Endothelial cell of umbilical vein (primary cell): ENCODE measurements around the gene GRID1. TPM values are rescaled to one million over a fixed set of nuclear protein-coding genes. Genes with fewer than 3 reads are reported as not detected.

ENCODE experiments used
- BruUV-seq: library from RNA; stranded (reverse); fragments of 400-500 nt; replicated peaks from 2 replicates; lab custom pipeline; 2021; lab: Mats Ljungman, UMichigan
- CTCF ChIA-PET: fragments of 300-600, 350-600 bp; sonication (Branson Sonifier 250); formaldehyde crosslinking; loops from one replicate; lab custom pipeline; 2021; ENCODE audit warnings: antibody characterized with exemption, inconsistent platforms; lab: Charles Lee
- POLR2A ChIA-PET: fragments of 300-600, 350-600 bp; sonication (Branson Sonifier 250); formaldehyde crosslinking; loops from one replicate; lab custom pipeline; 2021; ENCODE audit warnings: antibody characterized with exemption, inconsistent platforms; lab: Charles Lee
- DNase-seq: peaks from one replicate; pipeline ENCODE4 v3.0.0-alpha.2; 2011; ENCODE audit warnings: low read depth, low spot score
- FAIRE-seq: peaks from 2 replicates; lab custom pipeline; 2011; peaks lifted over from hg19 to GRCh38; lab: Jason Lieb, UNC
- H2AFZ ChIP-seq: 2 replicates; pipeline ENCODE4 v1.6.0; 2012; ENCODE audit warnings: low read depth, low read length, control low read depth, inconsistent platforms
- H3K27ac ChIP-seq: 2 replicates; pipeline ENCODE4 v1.5.1; 2011; ENCODE audit warnings: low read depth, mild to moderate bottlenecking, control low read depth, low read length, moderate library complexity; ENCODE audit not compliant: insufficient read depth
- H3K27me3 ChIP-seq, 2 experiments: 2 replicates each; pipeline versions ENCODE4 v1.6.0 to v1.6.1; 2011; ENCODE audit warnings: low read length in 2 of 2, mixed read lengths in 1 of 2; ENCODE audit not compliant: control insufficient read depth in 2 of 2, insufficient read depth in 2 of 2
- H3K36me3 ChIP-seq, 2 experiments: 2 replicates in 1 of 2; 3 replicates in 1 of 2; pipeline ENCODE4 v1.5.1; 2011; ENCODE audit warnings: low read length in 2 of 2, mild to moderate bottlenecking in 1 of 2, moderate library complexity in 1 of 2; ENCODE audit not compliant: control insufficient read depth in 2 of 2, insufficient read depth in 2 of 2; ENCODE audit errors: extremely low read depth in 1 of 2
- H3K4me1 ChIP-seq: 3 replicates; pipeline ENCODE4 v1.5.1; 2011; ENCODE audit warnings: mild to moderate bottlenecking, low read length; ENCODE audit not compliant: control insufficient read depth, insufficient read depth; ENCODE audit errors: extremely low read depth
- H3K4me2 ChIP-seq: 2 replicates; pipeline ENCODE4 v1.6.1; 2011; ENCODE audit warnings: low read length, control low read depth, mixed read lengths; ENCODE audit not compliant: insufficient read depth
- H3K4me3 ChIP-seq, 3 experiments: fragments of 200-600 bp in 1 of 3; sonication (generic), shearing (Covaris generic) in 1 of 3; replicated peaks in 1 of 3; 2 replicates each; pipeline ENCODE4 v1.5.1; 2011 to 2016; ENCODE audit warnings: control low read depth in 3 of 3, low read length in 3 of 3, mild to moderate bottlenecking in 2 of 3, inconsistent platforms in 1 of 3, low read depth in 1 of 3, moderate library complexity in 1 of 3; ENCODE audit not compliant: insufficient read depth in 1 of 3
- H3K79me2 ChIP-seq: 2 replicates; pipeline ENCODE4 v1.6.0; 2012; ENCODE audit warnings: low read length, inconsistent platforms; ENCODE audit not compliant: control insufficient read depth, insufficient read depth
- H3K9ac ChIP-seq: replicated peaks from 2 replicates; pipeline ENCODE3; 2011; ENCODE audit warnings: low read length, control low read depth; ENCODE audit not compliant: insufficient read depth; ENCODE audit errors: extremely low read depth
- H3K9me1 ChIP-seq: replicated peaks from 3 replicates; pipeline ENCODE4 v1.6.0; 2011; ENCODE audit warnings: mild to moderate bottlenecking, low read length; ENCODE audit not compliant: control insufficient read depth, insufficient read depth; ENCODE audit errors: extremely low read depth
- H3K9me3 ChIP-seq: replicated peaks from 2 replicates; pipeline ENCODE4 v1.5.1; 2012; ENCODE audit warnings: low read length, inconsistent platforms; ENCODE audit not compliant: control insufficient read depth, insufficient read depth
- H4K20me1 ChIP-seq: replicated peaks from 2 replicates; pipeline ENCODE3; 2011; ENCODE audit warnings: mild to moderate bottlenecking, low read length; ENCODE audit not compliant: control insufficient read depth, insufficient read depth; ENCODE audit errors: extremely low read depth
- CTCF ChIP-seq, 2 donors: IDR thresholded peaks; 1 replicate in 1 of 2; 2 replicates in 1 of 2; pipeline ENCODE4 v1.5.1; 2011; ENCODE audit warnings: low read length in 2 of 2, mild to moderate bottlenecking in 2 of 2, moderate library complexity in 2 of 2, control low read depth in 1 of 2, inconsistent platforms in 1 of 2, low read depth in 1 of 2; ENCODE audit not compliant: insufficient read depth in 1 of 2; ENCODE audit errors: extremely low read depth in 1 of 2
- EZH2 ChIP-seq: IDR thresholded peaks from 2 replicates; pipeline ENCODE4 v1.6.1; 2012; ENCODE audit warnings: borderline replicate concordance, low read depth, mild to moderate bottlenecking, moderate library complexity, low read length, inconsistent platforms; ENCODE audit not compliant: severe bottlenecking
- FOS ChIP-seq: IDR thresholded peaks from 2 replicates; pipeline ENCODE4 v1.6.1; 2011; ENCODE audit warnings: mild to moderate bottlenecking, low read length, moderate library complexity, borderline replicate concordance; ENCODE audit not compliant: insufficient read depth
- GATA2 ChIP-seq: IDR thresholded peaks from 2 replicates; pipeline ENCODE4 v1.7.0; 2011; ENCODE audit warnings: low read depth, mild to moderate bottlenecking, moderate library complexity, mixed read lengths, low read length; ENCODE audit not compliant: insufficient read length, insufficient read depth
- JUN ChIP-seq: IDR thresholded peaks from 2 replicates; pipeline ENCODE4 v1.6.1; 2011; ENCODE audit warnings: borderline replicate concordance, low read depth; ENCODE audit not compliant: insufficient read length, insufficient read depth
- MAX ChIP-seq: IDR thresholded peaks from 2 replicates; pipeline ENCODE4 v1.6.1; 2011; ENCODE audit not compliant: insufficient read depth, insufficient read length
- MYC ChIP-seq: IDR thresholded peaks from one replicate; pipeline ENCODE4 v1.6.1; 2011; ENCODE audit warnings: mild to moderate bottlenecking, low read depth, low read length
- POLR2A ChIP-seq: IDR thresholded peaks from 2 replicates; pipeline ENCODE4 v1.6.1; 2012; ENCODE audit warnings: low read depth, mild to moderate bottlenecking, control low read depth, low read length
- POLR2AphosphoS5 ChIP-seq: IDR thresholded peaks from 2 replicates; pipeline ENCODE4 v1.6.1; 2012; ENCODE audit warnings: low read depth, mild to moderate bottlenecking, control low read depth, low read length, moderate library complexity; ENCODE audit not compliant: insufficient read depth
- dilution Hi-C: fragments of 300-500 bp; cut with MboI; formaldehyde crosslinking; loops from one replicate; pipeline ENCODE4 v1.15.0; 2019; ENCODE audit warnings: low sequenced_read_pairs; ENCODE audit not compliant: extremely low pct_ligation_motif_present
- intact Hi-C: fragments of 100-400 bp; cut with micrococcal nuclease; formaldehyde crosslinking; loops from one replicate; pipeline ENCODE4 v1.10.0; 2022
- polyA plus RNA-seq, 4 experiments: library from polyadenylated mRNA; depleted of rRNA in 3 of 4; stranded (reverse) in 3 of 4; unstranded in 1 of 4; fragments of >200 nt; gene quantifications; 2 replicates each; pipeline versions ENCODE4 v1.2.1 to v1.2.3, GENCODE V29; 2011 to 2012; ENCODE audit warnings: missing spikeins in 1 of 4
- total RNA-seq: library from RNA; stranded (reverse); gene quantifications from 2 replicates; pipeline ENCODE4 v1.2.3, GENCODE V29; 2021

GRID1 gene
- total and polyA plus RNA-seq, 2 donors (not counting 3 experiments of a cell fraction or from before 2014, with no cell fraction given): not detected

GRCh38 chr10:85735997-85736396 lies 630.6 kb downstream of the GRID1 start:
- Histone ChIP-seq H3K9ac (no peak overlapping the region), H2AFZ (no peak overlapping the region), H3K4me3 (no peak overlapping the region), H3K36me3 (no peaks in the 10 kb centered on the region), H3K4me2 (no peak overlapping the region), H3K27ac (no peak overlapping the region), H4K20me1 (no peaks in the 10 kb centered on the region), H3K79me2 (no peaks in the 10 kb centered on the region), H3K27me3 (no peaks in the 10 kb centered on the region), H3K9me1 (no peaks in the 10 kb centered on the region), H3K9me3 (no peaks in the 10 kb centered on the region), H3K4me1 (no peaks in the 10 kb centered on the region)
- BruUV-seq: no TSS peak
- POLR2A ChIA-PET: no interaction called here
- DNase-seq (no peak), FAIRE-seq (no peak)
- intact Hi-C loops: no loop called here
- CTCF ChIA-PET: no interaction called here
- dilution Hi-C loops: no loop called here
- TF ChIP-seq EZH2 (no peak), POLR2A (no peak), JUN (no peak), MAX (no peak), CTCF (IDR thresholded peaks at IDR 0.05; ENCODE audit: extremely low read depth in 1 of 2, insufficient read depth in 1 of 2, low read depth in 1 of 2, low read length in 2 of 2) (no peak), FOS (no peak), MYC (no peak), GATA2 (no peak), POLR2AphosphoS5 (no peak)
